WI38 (cell line): Measurements from ENCODE around the gene ZNF223.

Experiments
- H3K4me3 ChIP-seq: 2 replicates; pipeline ENCODE4 v1.5.1; 2011; ENCODE audit warnings: low read depth, mild to moderate bottlenecking, control low read depth, low read length
- CTCF ChIP-seq: IDR thresholded peaks from 2 replicates; pipeline ENCODE4 v1.5.1; 2012; ENCODE audit warnings: low read depth, mild to moderate bottlenecking, control low read depth, low read length

ZNF223 gene

GRCh38 chr19:44109458-44109857 is 57.6 kb downstream of the ZNF223 start:
- TF ChIP-seq CTCF = no peak

GRCh38 chr19:44111910-44112463 is 60.2 kb downstream of the ZNF223 start:
- peak overlapping the region; percentile 78 for H3K4me3 ChIP-seq
- TF ChIP-seq CTCF = no peak

More at GRCh38 chr19:44109458-44109857, 57.6 kb downstream of the ZNF223 start:
- no peak overlapping the region for H3K4me3 ChIP-seq

GRCh38 chr19:44112802-44113137 is 60.9 kb downstream of the ZNF223 start:
- H3K4me3 ChIP-seq = peak overlapping the region; percentile 78
- TF ChIP-seq CTCF = no peak

- TF ChIP-seq CTCF = no peak
- H3K4me3 ChIP-seq = peak within 1 kb of the TSS; percentile 78
Observed at GRCh38 chr19:44113138-44113783, 61.4 kb downstream of the ZNF223 start, which contains the start of gene ZNF225. Gene ZNF225, plus strand, starts transcription at chr19:44113399. Its CDS starts 2,429 bp downstream, at chr19:44115828.

GRCh38 chr19:44113784-44114390 is 62.1 kb downstream of the ZNF223 start:
- no peak for TF ChIP-seq CTCF
- peak overlapping the region; percentile 78 for H3K4me3 ChIP-seq
